ENCODE data around the gene NPFFR1.

The NPFFR1 gene

GRCh38 chr10:70283445-70284399 is at the start of gene NPFFR1:
NPFFR1 (minus strand) TSS chr10:70284004; CDS start chr10:70283676, 328 bp downstream.
- DNase-seq (ENCODE audit: low read depth in 2 of 2), result no peak

- no peak for DNase-seq (ENCODE audit: low read depth in 2 of 2)
Observed at GRCh38 chr10:70333268-70333667, 49.5 kb upstream of the NPFFR1 start.

- peak; percentile 81 to 83 for DNase-seq (ENCODE audit: low read depth in 2 of 2)
Observed at GRCh38 chr10:70331486-70332268, 47.9 kb upstream of the NPFFR1 start.

GRCh38 chr10:70331160-70331485 is 47.3 kb upstream of the NPFFR1 start:
- no peak for DNase-seq (ENCODE audit: low read depth in 2 of 2)

- no peak for DNase-seq (ENCODE audit: low read depth in 2 of 2)
Observed at GRCh38 chr10:70330671-70331070, 46.9 kb upstream of the NPFFR1 start.

- DNase-seq (ENCODE audit: low read depth in 2 of 2), result no peak
Observed at GRCh38 chr10:70328967-70329366, 45.2 kb upstream of the NPFFR1 start.

- DNase-seq (ENCODE audit: low read depth in 2 of 2), result no peak
Observed at GRCh38 chr10:70328018-70328417, 44.2 kb upstream of the NPFFR1 start.

- no peak for DNase-seq (ENCODE audit: low read depth in 2 of 2)
Observed at GRCh38 chr10:70324951-70325781, 41.4 kb upstream of the NPFFR1 start.

GRCh38 chr10:70324339-70324861 is 40.6 kb upstream of the NPFFR1 start:
- no peak for DNase-seq (ENCODE audit: low read depth in 2 of 2)

- DNase-seq (ENCODE audit: low read depth in 2 of 2), result no peak
Observed at GRCh38 chr10:70323697-70324338, 40.0 kb upstream of the NPFFR1 start.

- DNase-seq (ENCODE audit: low read depth in 2 of 2), result no peak
Observed at GRCh38 chr10:70323138-70323696, 39.4 kb upstream of the NPFFR1 start.

- DNase-seq (ENCODE audit: low read depth in 2 of 2), result no peak
Observed at GRCh38 chr10:70321897-70322890, 38.4 kb upstream of the NPFFR1 start.

- no peak for DNase-seq (ENCODE audit: low read depth in 2 of 2)
Observed at GRCh38 chr10:70321233-70321632, 37.4 kb upstream of the NPFFR1 start.

GRCh38 chr10:70320751-70321150 is 36.9 kb upstream of the NPFFR1 start:
- no peak for DNase-seq (ENCODE audit: low read depth in 2 of 2)

GRCh38 chr10:70319824-70320223 is 36.0 kb upstream of the NPFFR1 start:
- no peak for DNase-seq (ENCODE audit: low read depth in 2 of 2)

- DNase-seq (ENCODE audit: low read depth in 2 of 2), result no peak
Observed at GRCh38 chr10:70319183-70319582, 35.4 kb upstream of the NPFFR1 start.

GRCh38 chr10:70317943-70318318 is 34.1 kb upstream of the NPFFR1 start:
- no peak for DNase-seq (ENCODE audit: low read depth in 2 of 2)

GRCh38 chr10:70317272-70317942 is 33.6 kb upstream of the NPFFR1 start:
- no peak for DNase-seq (ENCODE audit: low read depth in 2 of 2)

GRCh38 chr10:70315815-70316214 is 32.0 kb upstream of the NPFFR1 start:
- no peak for DNase-seq (ENCODE audit: low read depth in 2 of 2)

Data from fibroblast of skin of left biceps (primary cell).